ENCODE results near the gene PEDS1. TPM values are rescaled to one million over a fixed set of nuclear protein-coding genes. Genes with fewer than 3 reads are reported as not detected.

PEDS1 gene
- total and polyA plus RNA-seq, 2 of the 13 experiments (the other 11 are each of a cell fraction or from before 2014, with no cell fraction given), result 30.5 to 93.9 TPM

GRCh38 chr20:50188879-50189680 lies 35.6 kb upstream of the PEDS1 start (continued):
- TF ChIP-seq KIAA2018 (CRISPR knock-in tag; IDR thresholded peaks at IDR 0.05; ENCODE audit: borderline replicate concordance), result no peak
- TF ChIP-seq TEAD3 (CRISPR knock-in tag; optimal IDR thresholded peaks at IDR 0.05; ENCODE audit: borderline replicate concordance), result peak; percentile 72
- peak; percentile 89; the same call in 1 of the 2 replicates for TF ChIP-seq ZNF564 (CRISPR knock-in tag; IDR thresholded peaks at IDR 0.05)
- peak; percentile 88 for TF ChIP-seq AHDC1 (CRISPR knock-in tag; IDR thresholded peaks at IDR 0.05; ENCODE audit: borderline replicate concordance)
- TF ChIP-seq ESRRA (CRISPR knock-in tag; IDR thresholded peaks at IDR 0.05; ENCODE audit: low read depth), result peak; percentile 94
- no peak for TF ChIP-seq SIN3B (IDR thresholded peaks at IDR 0.05; ENCODE audit: low read length)
- TF ChIP-seq, protein P1, sequence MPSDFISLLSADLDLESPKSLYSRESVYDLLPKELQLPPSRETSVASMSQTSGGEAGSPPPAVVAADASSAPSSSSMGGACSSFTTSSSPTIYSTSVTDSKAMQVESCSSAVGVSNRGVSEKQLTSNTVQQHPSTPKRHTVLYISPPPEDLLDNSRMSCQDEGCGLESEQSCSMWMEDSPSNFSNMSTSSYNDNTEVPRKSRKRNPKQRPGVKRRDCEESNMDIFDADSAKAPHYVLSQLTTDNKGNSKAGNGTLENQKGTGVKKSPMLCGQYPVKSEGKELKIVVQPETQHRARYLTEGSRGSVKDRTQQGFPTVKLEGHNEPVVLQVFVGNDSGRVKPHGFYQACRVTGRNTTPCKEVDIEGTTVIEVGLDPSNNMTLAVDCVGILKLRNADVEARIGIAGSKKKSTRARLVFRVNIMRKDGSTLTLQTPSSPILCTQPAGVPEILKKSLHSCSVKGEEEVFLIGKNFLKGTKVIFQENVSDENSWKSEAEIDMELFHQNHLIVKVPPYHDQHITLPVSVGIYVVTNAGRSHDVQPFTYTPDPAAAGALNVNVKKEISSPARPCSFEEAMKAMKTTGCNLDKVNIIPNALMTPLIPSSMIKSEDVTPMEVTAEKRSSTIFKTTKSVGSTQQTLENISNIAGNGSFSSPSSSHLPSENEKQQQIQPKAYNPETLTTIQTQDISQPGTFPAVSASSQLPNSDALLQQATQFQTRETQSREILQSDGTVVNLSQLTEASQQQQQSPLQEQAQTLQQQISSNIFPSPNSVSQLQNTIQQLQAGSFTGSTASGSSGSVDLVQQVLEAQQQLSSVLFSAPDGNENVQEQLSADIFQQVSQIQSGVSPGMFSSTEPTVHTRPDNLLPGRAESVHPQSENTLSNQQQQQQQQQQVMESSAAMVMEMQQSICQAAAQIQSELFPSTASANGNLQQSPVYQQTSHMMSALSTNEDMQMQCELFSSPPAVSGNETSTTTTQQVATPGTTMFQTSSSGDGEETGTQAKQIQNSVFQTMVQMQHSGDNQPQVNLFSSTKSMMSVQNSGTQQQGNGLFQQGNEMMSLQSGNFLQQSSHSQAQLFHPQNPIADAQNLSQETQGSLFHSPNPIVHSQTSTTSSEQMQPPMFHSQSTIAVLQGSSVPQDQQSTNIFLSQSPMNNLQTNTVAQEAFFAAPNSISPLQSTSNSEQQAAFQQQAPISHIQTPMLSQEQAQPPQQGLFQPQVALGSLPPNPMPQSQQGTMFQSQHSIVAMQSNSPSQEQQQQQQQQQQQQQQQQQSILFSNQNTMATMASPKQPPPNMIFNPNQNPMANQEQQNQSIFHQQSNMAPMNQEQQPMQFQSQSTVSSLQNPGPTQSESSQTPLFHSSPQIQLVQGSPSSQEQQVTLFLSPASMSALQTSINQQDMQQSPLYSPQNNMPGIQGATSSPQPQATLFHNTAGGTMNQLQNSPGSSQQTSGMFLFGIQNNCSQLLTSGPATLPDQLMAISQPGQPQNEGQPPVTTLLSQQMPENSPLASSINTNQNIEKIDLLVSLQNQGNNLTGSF (CRISPR knock-in tag; IDR thresholded peaks at IDR 0.05), result 0 out of 2 replicates have a peak, but pooled peaks have one; percentile 12
- peak; percentile 95 for TF ChIP-seq ZNF550 (CRISPR knock-in tag; IDR thresholded peaks at IDR 0.05; ENCODE audit: borderline replicate concordance)

All from HepG2 (cell line).